ENCODE measurements around the gene ZNF606. TPM values are rescaled to one million over a fixed set of nuclear protein-coding genes. Genes with fewer than 3 reads are reported as not detected.

The ZNF606 gene
- total and polyA plus RNA-seq, 7 experiments from 2014 or later, result 9.4 to 37.5 (median 13.2) TPM

- DNase-seq (no peak), ATAC-seq (no peak)
- peaks cover 5 to 19% (median 17%) of the 10 kb centered on the region in 5 donors for H3K36me3 Mint-ChIP-seq
- H3K27me3 Mint-ChIP-seq, result peaks cover 0 to 6% (median under 1%) of the 10 kb centered on the region in 5 donors
- Histone ChIP-seq H3K27ac (ENCODE audit: low read depth, low read length) (no peak overlapping the region), H3K36me3 (ENCODE audit: control insufficient read depth in 2 of 3, insufficient read depth in 3 of 3, low read length in 3 of 3) (no peaks in the 10 kb centered on the region), H3K4me3 (ENCODE audit: low read length) (no peak overlapping the region), H3K9me3 (ENCODE audit: control insufficient read depth in 2 of 3, low read length in 3 of 3) (peaks cover 0 to 78% (median 0%) of the 10 kb centered on the region in 3 experiments), H3K4me1 (ENCODE audit: control insufficient read depth in 2 of 2, insufficient read depth in 2 of 2, low read length in 2 of 2) (no peaks in the 10 kb centered on the region), H3K27me3 (ENCODE audit: control insufficient read depth in 2 of 2, insufficient read depth in 2 of 2, low read length in 2 of 2) (no peaks in the 10 kb centered on the region)
- peaks cover 0 to 1% (median 0%) of the 10 kb centered on the region in 7 donors for H3K4me1 Mint-ChIP-seq
- H3K9me3 Mint-ChIP-seq, result peaks cover 10 to 92% (median 59%) of the 10 kb centered on the region in 11 donors
- CTCF ChIA-PET, result no interaction called here
- no peak overlapping the region for H3K27ac Mint-ChIP-seq
- no peak overlapping the region for H3K4me3 Mint-ChIP-seq
- intact Hi-C loops (cut with micrococcal nuclease), result no loop called here
- POLR2A ChIA-PET, result no interaction called here
Observed at GRCh38 chr19:58044391-58044790, 41.8 kb upstream of the ZNF606 start.

GRCh38 chr19:58042495-58043340, 40.1 kb upstream of the ZNF606 start:
- ATAC-seq, result no peak
- Mint-ChIP-seq H3K27ac (no peak overlapping the region), H3K27me3 (peaks cover 0 to 14% (median 7%) of the 10 kb centered on the region in 5 donors), H3K4me3 (no peak overlapping the region), H3K9me3 (peaks cover 6 to 88% (median 55%) of the 10 kb centered on the region in 11 donors), H3K4me1 (peaks cover 0 to 1% (median 0%) of the 10 kb centered on the region in 7 donors), H3K36me3 (peaks cover 5 to 22% (median 12%) of the 10 kb centered on the region in 5 donors)
- no peaks in the 10 kb centered on the region for H3K36me3 ChIP-seq (ENCODE audit: control insufficient read depth in 2 of 3, insufficient read depth in 3 of 3, low read length in 3 of 3)
- POLR2A ChIA-PET, result no interaction called here
- no peaks in the 10 kb centered on the region for H3K27me3 ChIP-seq (ENCODE audit: control insufficient read depth in 2 of 2, insufficient read depth in 2 of 2, low read length in 2 of 2)
- CTCF ChIA-PET, result no interaction called here
- H3K4me3 ChIP-seq (ENCODE audit: low read length), result no peak overlapping the region
- H3K4me1 ChIP-seq (ENCODE audit: control insufficient read depth in 2 of 2, insufficient read depth in 2 of 2, low read length in 2 of 2), result no peaks in the 10 kb centered on the region
- H3K9me3 ChIP-seq (ENCODE audit: control insufficient read depth in 2 of 3, low read length in 3 of 3), result peaks cover 0 to 80% (median 0%) of the 10 kb centered on the region in 3 experiments
- intact Hi-C loops (cut with micrococcal nuclease), result no loop called here
- DNase-seq, result no peak
- no peak overlapping the region for H3K27ac ChIP-seq (ENCODE audit: low read depth, low read length)

- ChIA-PET POLR2A (no interaction called here), CTCF (no interaction called here)
- Mint-ChIP-seq H3K27ac (no peak overlapping the region), H3K27me3 (peaks cover 0 to 28% (median 19%) of the 10 kb centered on the region in 5 donors), H3K36me3 (peaks cover 4 to 15% (median 7%) of the 10 kb centered on the region in 5 donors), H3K4me1 (peaks cover 0 to 2% (median 0%) of the 10 kb centered on the region in 7 donors), H3K4me3 (no peak overlapping the region), H3K9me3 (peaks cover 6 to 88% (median 52%) of the 10 kb centered on the region in 11 donors)
- Histone ChIP-seq H3K27ac (ENCODE audit: low read depth, low read length) (no peak overlapping the region), H3K4me1 (ENCODE audit: control insufficient read depth in 2 of 2, insufficient read depth in 2 of 2, low read length in 2 of 2) (no peaks in the 10 kb centered on the region), H3K36me3 (ENCODE audit: control insufficient read depth in 2 of 3, insufficient read depth in 3 of 3, low read length in 3 of 3) (no peaks in the 10 kb centered on the region), H3K27me3 (ENCODE audit: control insufficient read depth in 2 of 2, insufficient read depth in 2 of 2, low read length in 2 of 2) (no peaks in the 10 kb centered on the region), H3K9me3 (ENCODE audit: control insufficient read depth in 2 of 3, low read length in 3 of 3) (peaks cover 0 to 72% (median 0%) of the 10 kb centered on the region in 3 experiments), H3K4me3 (ENCODE audit: low read length) (no peak overlapping the region)
- DNase-seq, result no peak
- intact Hi-C loops (cut with micrococcal nuclease), result no loop called here
- no peak for ATAC-seq
Observed at GRCh38 chr19:58040751-58041525, 38.3 kb upstream of the ZNF606 start.

GRCh38 chr19:58038688-58039204, 36.1 kb upstream of the ZNF606 start:
- POLR2A ChIA-PET, result no interaction called here

GRCh38 chr19:58037927-58038687, 35.5 kb upstream of the ZNF606 start:
- Mint-ChIP-seq H3K27ac (no peak overlapping the region), H3K4me1 (peaks cover 0 to 4% (median 2%) of the 10 kb centered on the region in 7 donors), H3K27me3 (peaks cover 3 to 45% (median 33%) of the 10 kb centered on the region in 5 donors), H3K36me3 (peaks cover 4 to 22% (median 16%) of the 10 kb centered on the region in 5 donors), H3K4me3 (peak overlapping the region in 1 of 10 donors; percentile 51), H3K9me3 (peaks cover 13 to 83% (median 50%) of the 10 kb centered on the region in 11 donors)
- POLR2A ChIA-PET, result no interaction called here
- Histone ChIP-seq H3K4me3 (ENCODE audit: low read length) (no peak overlapping the region), H3K27me3 (ENCODE audit: control insufficient read depth in 2 of 2, insufficient read depth in 2 of 2, low read length in 2 of 2) (peaks cover 0 to 4% of the 10 kb centered on the region in 2 donors), H3K27ac (ENCODE audit: low read depth, low read length) (no peak overlapping the region), H3K9me3 (ENCODE audit: control insufficient read depth in 2 of 3, low read length in 3 of 3) (peaks cover 0 to 66% (median 0%) of the 10 kb centered on the region in 3 experiments), H3K36me3 (ENCODE audit: control insufficient read depth in 2 of 3, insufficient read depth in 3 of 3, low read length in 3 of 3) (no peaks in the 10 kb centered on the region), H3K4me1 (ENCODE audit: control insufficient read depth in 2 of 2, insufficient read depth in 2 of 2, low read length in 2 of 2) (no peaks in the 10 kb centered on the region)
- ATAC-seq (no peak), DNase-seq (no peak)
- intact Hi-C loops (cut with micrococcal nuclease), result no loop called here
- CTCF ChIA-PET, result interaction anchor here (0.7 kb wide), 1 partner anchor 998 kb away, joined by 3 read pairs; no protein-coding TSS in a partner anchor

More at GRCh38 chr19:58038688-58039204, 36.1 kb upstream of the ZNF606 start:
- Mint-ChIP-seq H3K4me3 (no peak overlapping the region), H3K4me1 (peaks cover 0 to 4% (median 2%) of the 10 kb centered on the region in 7 donors), H3K36me3 (peaks cover 4 to 22% (median 16%) of the 10 kb centered on the region in 5 donors), H3K27ac (no peak overlapping the region), H3K27me3 (peaks cover 3 to 42% (median 33%) of the 10 kb centered on the region in 5 donors), H3K9me3 (peaks cover 13 to 84% (median 53%) of the 10 kb centered on the region in 11 donors)
- Histone ChIP-seq H3K9me3 (ENCODE audit: control insufficient read depth in 2 of 3, low read length in 3 of 3) (peaks cover 0 to 71% (median 0%) of the 10 kb centered on the region in 3 experiments), H3K27ac (ENCODE audit: low read depth, low read length) (no peak overlapping the region), H3K4me3 (ENCODE audit: low read length) (no peak overlapping the region), H3K4me1 (ENCODE audit: control insufficient read depth in 2 of 2, insufficient read depth in 2 of 2, low read length in 2 of 2) (no peaks in the 10 kb centered on the region), H3K36me3 (ENCODE audit: control insufficient read depth in 2 of 3, insufficient read depth in 3 of 3, low read length in 3 of 3) (no peaks in the 10 kb centered on the region), H3K27me3 (ENCODE audit: control insufficient read depth in 2 of 2, insufficient read depth in 2 of 2, low read length in 2 of 2) (peaks cover 0 to 4% of the 10 kb centered on the region in 2 donors)
- no peak for ATAC-seq
- intact Hi-C loops (cut with micrococcal nuclease), result no loop called here
- DNase-seq, result no peak
- CTCF ChIA-PET, result interaction anchor here (0.7 kb wide), 1 partner anchor 998 kb away, joined by 3 read pairs; no protein-coding TSS in a partner anchor

- H3K36me3 ChIP-seq (ENCODE audit: control insufficient read depth in 2 of 3, insufficient read depth in 3 of 3, low read length in 3 of 3), result no peaks in the 10 kb centered on the region
- POLR2A ChIA-PET, result no interaction called here
- no peaks in the 10 kb centered on the region for H3K4me1 ChIP-seq (ENCODE audit: control insufficient read depth in 2 of 2, insufficient read depth in 2 of 2, low read length in 2 of 2)
- Mint-ChIP-seq H3K27me3 (peaks cover 3 to 51% (median 33%) of the 10 kb centered on the region in 5 donors), H3K36me3 (peaks cover 4 to 21% (median 16%) of the 10 kb centered on the region in 5 donors), H3K4me1 (peaks cover 0 to 4% (median 2%) of the 10 kb centered on the region in 7 donors), H3K4me3 (peak overlapping the region in 2 of 10 donors; percentile 16 to 19), H3K27ac (no peak overlapping the region), H3K9me3 (peaks cover 13 to 84% (median 51%) of the 10 kb centered on the region in 11 donors)
- CTCF ChIA-PET, result no interaction called here
- DNase-seq (no peak), ATAC-seq (no peak)
- intact Hi-C loops (cut with micrococcal nuclease), result no loop called here
- H3K9me3 ChIP-seq (ENCODE audit: control insufficient read depth in 2 of 3, low read length in 3 of 3), result peaks cover 0 to 62% (median 0%) of the 10 kb centered on the region in 3 experiments
- peaks cover 0 to 4% of the 10 kb centered on the region in 2 donors for H3K27me3 ChIP-seq (ENCODE audit: control insufficient read depth in 2 of 2, insufficient read depth in 2 of 2, low read length in 2 of 2)
- no peak overlapping the region for H3K27ac ChIP-seq (ENCODE audit: low read depth, low read length)
- no peak overlapping the region for H3K4me3 ChIP-seq (ENCODE audit: low read length)
Observed at GRCh38 chr19:58035863-58036262, 33.2 kb upstream of the ZNF606 start.
